ENCODE results near the gene PHYHD1.

- TF ChIP-seq CTCF (IDR thresholded peaks at IDR 0.05): no peak
- TF ChIP-seq ZFX (IDR thresholded peaks at IDR 0.05; ENCODE audit: borderline replicate concordance): no peak
Observed at GRCh38 chr9:128892221-128892921, 28.4 kb upstream of the PHYHD1 start.

Data from 22Rv1 (cell line).